A204.1 (cell line): Measurements from ENCODE around the gene SH2D5.

Experiments
- FAIRE-seq: peaks from 2 replicates; lab custom pipeline; 2012; peaks lifted over from hg19 to GRCh38; lab: Jason Lieb, UNC

The SH2D5 gene

GRCh38 chr1:20732588-20733359 is at the start of gene SH2D5:
TSS of gene SH2D5 (minus strand) at chr1:20732703. CDS start at chr1:20728044, 4,659 bp downstream.
- no peak for FAIRE-seq

- no peak for FAIRE-seq
Measured at GRCh38 chr1:20775700-20776099, 43.2 kb upstream of the SH2D5 start.

- no peak for FAIRE-seq
Measured at GRCh38 chr1:20771780-20772179, 39.3 kb upstream of the SH2D5 start.

- no peak for FAIRE-seq
Measured at GRCh38 chr1:20770314-20771087, 38.0 kb upstream of the SH2D5 start.

GRCh38 chr1:20767271-20767670 is 34.8 kb upstream of the SH2D5 start:
- FAIRE-seq = no peak

- no peak for FAIRE-seq
Measured at GRCh38 chr1:20763417-20763816, 30.9 kb upstream of the SH2D5 start.

GRCh38 chr1:20760322-20760721 is 27.8 kb upstream of the SH2D5 start:
- FAIRE-seq = no peak

- no peak for FAIRE-seq
Measured at GRCh38 chr1:20753589-20753988, 21.1 kb upstream of the SH2D5 start.

GRCh38 chr1:20751462-20751990 is 19.0 kb upstream of the SH2D5 start:
- FAIRE-seq = no peak

- no peak for FAIRE-seq
Measured at GRCh38 chr1:20742671-20743070, 10.2 kb upstream of the SH2D5 start.

- FAIRE-seq = no peak
Measured at GRCh38 chr1:20740781-20741180, 8.3 kb upstream of the SH2D5 start.

GRCh38 chr1:20739225-20739624 is 6.7 kb upstream of the SH2D5 start:
- no peak for FAIRE-seq

GRCh38 chr1:20735581-20736111 is 3.1 kb upstream of the SH2D5 start:
- no peak for FAIRE-seq

GRCh38 chr1:20733360-20733975 is 965 bp upstream of the SH2D5 start:
- FAIRE-seq = no peak

GRCh38 chr1:20732071-20732587 is 374 bp downstream of the SH2D5 start:
- no peak for FAIRE-seq

GRCh38 chr1:20731057-20731991 is 1.2 kb downstream of the SH2D5 start:
- no peak for FAIRE-seq

GRCh38 chr1:20730690-20731056 is 1.8 kb downstream of the SH2D5 start:
- no peak for FAIRE-seq

GRCh38 chr1:20729990-20730689 is 2.4 kb downstream of the SH2D5 start:
- FAIRE-seq = no peak

- no peak for FAIRE-seq
Measured at GRCh38 chr1:20729155-20729931, 3.2 kb downstream of the SH2D5 start.
